ENCODE measurements around the gene PDS5A.

DNA sequence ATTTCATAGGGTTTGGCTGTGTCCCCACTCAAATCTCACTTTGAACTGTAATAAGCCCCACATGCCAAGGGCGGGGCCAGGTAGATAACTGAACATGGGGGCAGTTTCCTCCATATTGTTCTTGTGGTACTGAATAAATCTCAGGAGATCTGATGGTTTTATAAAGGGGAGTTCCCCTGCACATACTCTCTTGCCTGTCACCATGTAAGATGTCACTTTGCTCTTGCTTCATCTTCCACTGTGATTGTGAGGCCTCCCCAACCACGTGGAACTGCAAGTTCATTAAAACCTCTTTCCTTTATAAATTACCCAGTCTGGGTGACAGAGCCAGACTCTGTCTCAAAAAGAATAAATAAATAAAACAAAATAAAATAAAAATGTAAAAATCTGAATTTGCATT is 95.9 kb downstream of the PDS5A start:
- TF ChIP-seq POLR2AphosphoS5 (IDR thresholded peaks at IDR 0.05; ENCODE audit: low read depth, low read length) = no peak
- TF ChIP-seq, protein P1, sequence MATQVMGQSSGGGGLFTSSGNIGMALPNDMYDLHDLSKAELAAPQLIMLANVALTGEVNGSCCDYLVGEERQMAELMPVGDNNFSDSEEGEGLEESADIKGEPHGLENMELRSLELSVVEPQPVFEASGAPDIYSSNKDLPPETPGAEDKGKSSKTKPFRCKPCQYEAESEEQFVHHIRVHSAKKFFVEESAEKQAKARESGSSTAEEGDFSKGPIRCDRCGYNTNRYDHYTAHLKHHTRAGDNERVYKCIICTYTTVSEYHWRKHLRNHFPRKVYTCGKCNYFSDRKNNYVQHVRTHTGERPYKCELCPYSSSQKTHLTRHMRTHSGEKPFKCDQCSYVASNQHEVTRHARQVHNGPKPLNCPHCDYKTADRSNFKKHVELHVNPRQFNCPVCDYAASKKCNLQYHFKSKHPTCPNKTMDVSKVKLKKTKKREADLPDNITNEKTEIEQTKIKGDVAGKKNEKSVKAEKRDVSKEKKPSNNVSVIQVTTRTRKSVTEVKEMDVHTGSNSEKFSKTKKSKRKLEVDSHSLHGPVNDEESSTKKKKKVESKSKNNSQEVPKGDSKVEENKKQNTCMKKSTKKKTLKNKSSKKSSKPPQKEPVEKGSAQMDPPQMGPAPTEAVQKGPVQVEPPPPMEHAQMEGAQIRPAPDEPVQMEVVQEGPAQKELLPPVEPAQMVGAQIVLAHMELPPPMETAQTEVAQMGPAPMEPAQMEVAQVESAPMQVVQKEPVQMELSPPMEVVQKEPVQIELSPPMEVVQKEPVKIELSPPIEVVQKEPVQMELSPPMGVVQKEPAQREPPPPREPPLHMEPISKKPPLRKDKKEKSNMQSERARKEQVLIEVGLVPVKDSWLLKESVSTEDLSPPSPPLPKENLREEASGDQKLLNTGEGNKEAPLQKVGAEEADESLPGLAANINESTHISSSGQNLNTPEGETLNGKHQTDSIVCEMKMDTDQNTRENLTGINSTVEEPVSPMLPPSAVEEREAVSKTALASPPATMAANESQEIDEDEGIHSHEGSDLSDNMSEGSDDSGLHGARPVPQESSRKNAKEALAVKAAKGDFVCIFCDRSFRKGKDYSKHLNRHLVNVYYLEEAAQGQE (IDR thresholded peaks at IDR 0.05; ENCODE audit: insufficient read depth in 1 of 2, low read depth in 2 of 2, low read length in 2 of 2) = no peak
- no peak for TF ChIP-seq TAF1 (IDR thresholded peaks at IDR 0.05; ENCODE audit: borderline replicate concordance, insufficient read depth, low read length)

All from PFSK-1 (cell line).